ENCODE data around the gene MYOF. TPM values are rescaled to one million over a fixed set of nuclear protein-coding genes. Genes with fewer than 3 reads are reported as not detected.

The MYOF gene
- total and polyA plus RNA-seq, 2 of the 8 experiments (the other 6 are each of a cell fraction or from before 2014, with no cell fraction given), result 0.98 to 2.3 TPM

DNA sequence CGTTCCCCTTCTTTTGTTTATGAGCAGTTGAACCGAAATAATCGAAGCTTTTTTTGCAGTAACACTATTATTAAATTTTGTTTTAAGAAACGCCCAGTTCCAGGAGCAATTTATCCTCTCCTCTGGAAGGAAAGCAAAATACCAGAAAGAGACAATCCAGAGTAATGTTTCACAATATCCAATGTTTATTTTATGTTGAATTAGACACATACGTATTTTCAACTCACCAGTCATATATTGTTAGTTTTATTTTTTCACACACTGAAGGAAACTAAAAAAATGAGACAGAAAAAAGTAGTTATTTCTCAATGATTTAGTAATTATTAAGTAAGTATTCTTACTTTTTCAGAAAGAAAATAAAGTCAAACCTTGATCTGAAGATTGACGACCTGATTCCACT is 85.1 kb downstream of the MYOF start:
- TF ChIP-seq, protein P1, sequence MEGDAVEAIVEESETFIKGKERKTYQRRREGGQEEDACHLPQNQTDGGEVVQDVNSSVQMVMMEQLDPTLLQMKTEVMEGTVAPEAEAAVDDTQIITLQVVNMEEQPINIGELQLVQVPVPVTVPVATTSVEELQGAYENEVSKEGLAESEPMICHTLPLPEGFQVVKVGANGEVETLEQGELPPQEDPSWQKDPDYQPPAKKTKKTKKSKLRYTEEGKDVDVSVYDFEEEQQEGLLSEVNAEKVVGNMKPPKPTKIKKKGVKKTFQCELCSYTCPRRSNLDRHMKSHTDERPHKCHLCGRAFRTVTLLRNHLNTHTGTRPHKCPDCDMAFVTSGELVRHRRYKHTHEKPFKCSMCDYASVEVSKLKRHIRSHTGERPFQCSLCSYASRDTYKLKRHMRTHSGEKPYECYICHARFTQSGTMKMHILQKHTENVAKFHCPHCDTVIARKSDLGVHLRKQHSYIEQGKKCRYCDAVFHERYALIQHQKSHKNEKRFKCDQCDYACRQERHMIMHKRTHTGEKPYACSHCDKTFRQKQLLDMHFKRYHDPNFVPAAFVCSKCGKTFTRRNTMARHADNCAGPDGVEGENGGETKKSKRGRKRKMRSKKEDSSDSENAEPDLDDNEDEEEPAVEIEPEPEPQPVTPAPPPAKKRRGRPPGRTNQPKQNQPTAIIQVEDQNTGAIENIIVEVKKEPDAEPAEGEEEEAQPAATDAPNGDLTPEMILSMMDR (IDR thresholded peaks at IDR 0.05; ENCODE audit: control extremely low read depth in 1 of 3, insufficient read depth in 1 of 3, low read depth in 1 of 3, low read length in 3 of 3), result no peak
- no peak for TF ChIP-seq CTBP2 (IDR thresholded peaks at IDR 0.05; ENCODE audit: borderline replicate concordance, insufficient read depth, insufficient read length, low read length)
- TF ChIP-seq KDM1A (IDR thresholded peaks at IDR 0.05; ENCODE audit: borderline replicate concordance, low read length), result no peak
- no peak for TF ChIP-seq NRF1 (IDR thresholded peaks at IDR 0.05; ENCODE audit: low read depth, low read length)
- TF ChIP-seq CREB1 (IDR thresholded peaks at IDR 0.05), result no peak
- no peak for TF ChIP-seq KDM4A (IDR thresholded peaks at IDR 0.05; ENCODE audit: low read depth, low read length, severe bottlenecking)
- TF ChIP-seq, protein P2, sequence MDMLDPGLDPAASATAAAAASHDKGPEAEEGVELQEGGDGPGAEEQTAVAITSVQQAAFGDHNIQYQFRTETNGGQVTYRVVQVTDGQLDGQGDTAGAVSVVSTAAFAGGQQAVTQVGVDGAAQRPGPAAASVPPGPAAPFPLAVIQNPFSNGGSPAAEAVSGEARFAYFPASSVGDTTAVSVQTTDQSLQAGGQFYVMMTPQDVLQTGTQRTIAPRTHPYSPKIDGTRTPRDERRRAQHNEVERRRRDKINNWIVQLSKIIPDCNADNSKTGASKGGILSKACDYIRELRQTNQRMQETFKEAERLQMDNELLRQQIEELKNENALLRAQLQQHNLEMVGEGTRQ (IDR thresholded peaks at IDR 0.05; ENCODE audit: low read length), result no peak
- TF ChIP-seq, protein P3, sequence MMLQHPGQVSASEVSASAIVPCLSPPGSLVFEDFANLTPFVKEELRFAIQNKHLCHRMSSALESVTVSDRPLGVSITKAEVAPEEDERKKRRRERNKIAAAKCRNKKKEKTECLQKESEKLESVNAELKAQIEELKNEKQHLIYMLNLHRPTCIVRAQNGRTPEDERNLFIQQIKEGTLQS (IDR thresholded peaks at IDR 0.05; ENCODE audit: insufficient read depth, low read depth, low read length), result no peak
- no peak for TF ChIP-seq TCF12 (IDR thresholded peaks at IDR 0.05; ENCODE audit: low read depth, low read length)
- H3K9me3 ChIP-seq (ENCODE audit: insufficient read depth in 2 of 2, low read depth in 1 of 2, low read length in 1 of 2), result no peaks in the 10 kb centered on the region
- H3K23ac ChIP-seq (ENCODE audit: insufficient read length), result no peak overlapping the region
- no peak overlapping the region for H2BK20ac ChIP-seq (ENCODE audit: low read length)
- no peak overlapping the region for H3K14ac ChIP-seq (ENCODE audit: insufficient read length)
- H4K8ac ChIP-seq (ENCODE audit: extremely low read depth, insufficient read depth, low read length), result no peak overlapping the region
- H3K9ac ChIP-seq (replicated peaks in 1 of 4; ENCODE audit: extremely low read depth in 1 of 4, low read depth in 3 of 4, low read length in 3 of 4), result no peak overlapping the region
- no peak overlapping the region for H3K27ac ChIP-seq (ENCODE audit: low read depth, low read length)
- H3K4ac ChIP-seq (replicated peaks; ENCODE audit: insufficient read length, low read depth, low read length), result no peak overlapping the region
- no peak overlapping the region for H3K4me2 ChIP-seq (ENCODE audit: insufficient read depth in 1 of 2, low read depth in 2 of 2, low read length in 2 of 2)
- no peak for FAIRE-seq
- no peaks in the 10 kb centered on the region for H4K20me1 ChIP-seq (replicated peaks in 1 of 2; ENCODE audit: control insufficient read depth in 1 of 2, insufficient read depth in 2 of 2, low read length in 2 of 2)
- H3K23me2 ChIP-seq (ENCODE audit: low read depth, low read length), result no peaks in the 10 kb centered on the region
- DNase-seq (ENCODE audit: low read depth in 1 of 2, low spot score in 2 of 2), result no peak
- H2BK120ac ChIP-seq (replicated peaks; ENCODE audit: low read depth, low read length), result no peak overlapping the region
- H3K27me3 ChIP-seq (replicated peaks in 1 of 4; ENCODE audit: control insufficient read depth in 3 of 4, extremely low read depth in 1 of 4, insufficient read depth in 3 of 4, low read length in 3 of 4), result no peaks in the 10 kb centered on the region
- H2BK5ac ChIP-seq (ENCODE audit: low read depth, low read length), result no peak overlapping the region
- H4K91ac ChIP-seq (replicated peaks; ENCODE audit: insufficient read length, low read length), result no peak overlapping the region
- H3K79me1 ChIP-seq (ENCODE audit: low read depth, low read length), result no peaks in the 10 kb centered on the region
- CTCF ChIA-PET (ENCODE audit: partially characterized antibody), result interaction anchor here (1.2 to 3.5 kb wide), 2 partner anchors 20 to 91 kb away, joined by 3 to 19 read pairs; no protein-coding TSS in a partner anchor
- no peak overlapping the region for H3K18ac ChIP-seq (ENCODE audit: extremely low read depth, low read length)
- no peak overlapping the region for H3K56ac ChIP-seq (replicated peaks; ENCODE audit: insufficient read length, low read depth, low read length)
- H4K5ac ChIP-seq (ENCODE audit: insufficient read length, low read depth, low read length), result no peak overlapping the region
- no peaks in the 10 kb centered on the region for H3K79me2 ChIP-seq (ENCODE audit: control insufficient read depth in 1 of 2, insufficient read depth in 2 of 2, low read length in 2 of 2)
- POLR2A ChIA-PET (ENCODE audit: partially characterized antibody), result no interaction called here
- no peaks in the 10 kb centered on the region for H3K36me3 ChIP-seq (ENCODE audit: control insufficient read depth in 2 of 4, insufficient read depth in 4 of 4, low read length in 3 of 4)
- H2BK12ac ChIP-seq (ENCODE audit: low read depth, low read length), result no peak overlapping the region
- no peak overlapping the region for H2AK5ac ChIP-seq (ENCODE audit: low read depth, low read length)
- H2AFZ ChIP-seq (ENCODE audit: low read length), result no peak overlapping the region
- 72% methylated on average over 6 of the region's 6 CpGs; no CpG with 5 or more reads in 1 of the 2 experiments for WGBS, 2 experiments (ENCODE audit: extremely low coverage in 1 of 2, insufficient coverage in 1 of 2, insufficient read length in 1 of 2, insufficient replicate concordance in 2 of 2, low coverage in 1 of 2, low lambda C conversion rate in 2 of 2, missing lambda C conversion rate in 1 of 2)
- peaks cover 0 to 3% (median under 1%) of the 10 kb centered on the region in 4 experiments; a peak in 2 of 7 replicates for H3K4me1 ChIP-seq (replicated peaks in 1 of 4; ENCODE audit: control insufficient read depth in 3 of 4, insufficient read depth in 4 of 4, low read length in 3 of 4)
- no peak overlapping the region for H3K4me3 ChIP-seq (ENCODE audit: extremely low read depth in 1 of 4, insufficient read depth in 2 of 4, low read depth in 3 of 4, low read length in 4 of 4)
- H2BK15ac ChIP-seq (ENCODE audit: low read length), result no peak overlapping the region
